ENCODE data around the gene ATRIP. TPM values are rescaled to one million over a fixed set of nuclear protein-coding genes. Genes with fewer than 3 reads are reported as not detected.
"Not testable (repeated sequence)": the region's sequence is repeated elsewhere in the genome, so short reads cannot be mapped to it uniquely, and the experiment has no call there.

The ATRIP gene
- total RNA-seq, 1 experiment from 2014 or later = 11.9 TPM

DNA sequence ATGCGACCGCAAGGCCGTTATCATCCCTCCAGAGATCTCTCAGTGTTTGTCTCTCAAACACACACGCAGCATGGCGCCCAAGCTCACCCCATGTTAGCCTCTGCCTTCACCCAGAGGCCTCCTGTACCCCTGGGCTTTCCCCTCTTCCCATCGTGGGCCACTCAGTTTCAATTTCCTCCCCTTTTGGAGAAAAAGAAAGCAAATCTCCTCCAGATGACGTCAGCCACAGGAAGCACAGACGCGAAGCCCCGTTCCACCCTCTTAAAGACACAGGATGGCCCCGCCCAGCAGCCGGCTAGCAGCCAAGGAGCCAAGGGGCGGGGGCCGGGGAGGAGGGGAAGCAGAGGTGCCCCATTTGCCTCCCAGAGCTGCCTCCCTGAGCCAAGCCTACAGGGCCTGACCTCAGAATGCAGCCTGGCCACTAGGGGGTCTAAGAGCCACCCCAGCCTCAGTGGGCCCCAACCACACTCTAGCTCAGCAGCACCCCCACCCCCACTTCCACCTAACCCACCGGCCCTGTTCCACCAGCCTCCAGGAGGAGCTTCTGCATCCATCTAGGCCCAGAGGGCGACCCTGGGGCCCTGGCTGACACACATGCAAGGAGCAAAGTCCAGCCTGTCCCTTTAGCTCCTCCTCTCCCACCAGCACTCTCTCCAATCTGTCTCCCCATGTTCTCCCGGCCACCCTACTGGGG, 26.5 kb downstream of the ATRIP start:
- Histone ChIP-seq H3K4me3 (ENCODE audit: low read depth in 2 of 2, low read length in 2 of 2) (peak overlapping the region; percentile 53 to 79), H3K36me3 (ENCODE audit: control insufficient read depth, insufficient read depth, low read length) (no peaks in the 10 kb centered on the region), H3K4me1 (ENCODE audit: control insufficient read depth, insufficient read depth, low read length) (peaks cover 7% of the 10 kb centered on the region), H3K27me3 (ENCODE audit: control insufficient read depth, insufficient read depth, low read length) (no peaks in the 10 kb centered on the region), H3K9me3 (ENCODE audit: control insufficient read depth, insufficient read depth, low read depth, low read length) (no peaks in the 10 kb centered on the region), H3K27ac (ENCODE audit: low read length) (peak overlapping the region; percentile 83)
- no TSS peak for BruUV-seq (replicated peaks)
- intact Hi-C loops (cut with micrococcal nuclease; ENCODE audit: unreplicated experiment) (no loop called here), in situ Hi-C loops (cut with HindIII; ENCODE audit: low pct_unique_long_range_greater_than_20kb, low sequenced_read_pairs) (no loop called here)
- POLR2A ChIA-PET = interaction anchor here (0.6 kb wide), 2 partner anchors 17 to 787 kb away, joined by 3 to 6 read pairs; no protein-coding TSS in a partner anchor
- no peak for DNase-seq (ENCODE audit: low read depth, low spot score)
- CTCF ChIA-PET = interaction anchor here (0.6 to 1.1 kb wide), 4 partner anchors 35 to 89 kb away, joined by 3 to 7 read pairs (median 4); no protein-coding TSS in a partner anchor
- TF ChIP-seq POLR2AphosphoS5 (IDR thresholded peaks at IDR 0.05; ENCODE audit: low read depth, low read length) = 0 out of 2 replicates have a peak, but pooled peaks have one; percentile 25
- TF ChIP-seq SIN3A (IDR thresholded peaks at IDR 0.05; ENCODE audit: borderline replicate concordance, insufficient read depth, low read depth, low read length) = no peak; the same call in 1 of the 2 replicates
- ATAC-seq = peak; percentile 92

DNA sequence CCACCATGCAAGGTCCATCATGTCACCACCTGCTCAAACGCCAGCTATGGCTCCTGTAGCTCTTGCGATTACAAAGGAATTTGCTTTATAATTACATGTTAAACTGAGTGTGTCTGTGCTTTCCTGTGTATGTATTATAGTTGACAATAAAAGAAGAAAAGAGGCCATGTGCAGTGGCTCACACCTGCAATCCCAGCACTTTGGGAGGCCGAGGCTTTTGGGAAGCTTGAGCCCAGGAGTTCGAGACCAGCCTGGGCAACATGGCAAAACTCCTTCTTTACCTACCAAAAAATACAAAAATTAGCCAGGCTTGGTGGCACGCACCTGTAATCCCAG, 27.0 kb downstream of the ATRIP start:
- TF ChIP-seq, protein P1, sequence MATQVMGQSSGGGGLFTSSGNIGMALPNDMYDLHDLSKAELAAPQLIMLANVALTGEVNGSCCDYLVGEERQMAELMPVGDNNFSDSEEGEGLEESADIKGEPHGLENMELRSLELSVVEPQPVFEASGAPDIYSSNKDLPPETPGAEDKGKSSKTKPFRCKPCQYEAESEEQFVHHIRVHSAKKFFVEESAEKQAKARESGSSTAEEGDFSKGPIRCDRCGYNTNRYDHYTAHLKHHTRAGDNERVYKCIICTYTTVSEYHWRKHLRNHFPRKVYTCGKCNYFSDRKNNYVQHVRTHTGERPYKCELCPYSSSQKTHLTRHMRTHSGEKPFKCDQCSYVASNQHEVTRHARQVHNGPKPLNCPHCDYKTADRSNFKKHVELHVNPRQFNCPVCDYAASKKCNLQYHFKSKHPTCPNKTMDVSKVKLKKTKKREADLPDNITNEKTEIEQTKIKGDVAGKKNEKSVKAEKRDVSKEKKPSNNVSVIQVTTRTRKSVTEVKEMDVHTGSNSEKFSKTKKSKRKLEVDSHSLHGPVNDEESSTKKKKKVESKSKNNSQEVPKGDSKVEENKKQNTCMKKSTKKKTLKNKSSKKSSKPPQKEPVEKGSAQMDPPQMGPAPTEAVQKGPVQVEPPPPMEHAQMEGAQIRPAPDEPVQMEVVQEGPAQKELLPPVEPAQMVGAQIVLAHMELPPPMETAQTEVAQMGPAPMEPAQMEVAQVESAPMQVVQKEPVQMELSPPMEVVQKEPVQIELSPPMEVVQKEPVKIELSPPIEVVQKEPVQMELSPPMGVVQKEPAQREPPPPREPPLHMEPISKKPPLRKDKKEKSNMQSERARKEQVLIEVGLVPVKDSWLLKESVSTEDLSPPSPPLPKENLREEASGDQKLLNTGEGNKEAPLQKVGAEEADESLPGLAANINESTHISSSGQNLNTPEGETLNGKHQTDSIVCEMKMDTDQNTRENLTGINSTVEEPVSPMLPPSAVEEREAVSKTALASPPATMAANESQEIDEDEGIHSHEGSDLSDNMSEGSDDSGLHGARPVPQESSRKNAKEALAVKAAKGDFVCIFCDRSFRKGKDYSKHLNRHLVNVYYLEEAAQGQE (IDR thresholded peaks at IDR 0.05; ENCODE audit: insufficient read depth in 1 of 2, low read depth in 2 of 2, low read length in 1 of 2) = no peak
- no peak for TF ChIP-seq TCF7L2 (IDR thresholded peaks at IDR 0.05; ENCODE audit: low read depth, low read length)
- TF ChIP-seq SIN3A (IDR thresholded peaks at IDR 0.05; ENCODE audit: borderline replicate concordance, insufficient read depth, low read depth, low read length) = no peak
- TF ChIP-seq POLR2AphosphoS5 (IDR thresholded peaks at IDR 0.05; ENCODE audit: low read depth, low read length) = no peak
- TF ChIP-seq, protein P2, sequence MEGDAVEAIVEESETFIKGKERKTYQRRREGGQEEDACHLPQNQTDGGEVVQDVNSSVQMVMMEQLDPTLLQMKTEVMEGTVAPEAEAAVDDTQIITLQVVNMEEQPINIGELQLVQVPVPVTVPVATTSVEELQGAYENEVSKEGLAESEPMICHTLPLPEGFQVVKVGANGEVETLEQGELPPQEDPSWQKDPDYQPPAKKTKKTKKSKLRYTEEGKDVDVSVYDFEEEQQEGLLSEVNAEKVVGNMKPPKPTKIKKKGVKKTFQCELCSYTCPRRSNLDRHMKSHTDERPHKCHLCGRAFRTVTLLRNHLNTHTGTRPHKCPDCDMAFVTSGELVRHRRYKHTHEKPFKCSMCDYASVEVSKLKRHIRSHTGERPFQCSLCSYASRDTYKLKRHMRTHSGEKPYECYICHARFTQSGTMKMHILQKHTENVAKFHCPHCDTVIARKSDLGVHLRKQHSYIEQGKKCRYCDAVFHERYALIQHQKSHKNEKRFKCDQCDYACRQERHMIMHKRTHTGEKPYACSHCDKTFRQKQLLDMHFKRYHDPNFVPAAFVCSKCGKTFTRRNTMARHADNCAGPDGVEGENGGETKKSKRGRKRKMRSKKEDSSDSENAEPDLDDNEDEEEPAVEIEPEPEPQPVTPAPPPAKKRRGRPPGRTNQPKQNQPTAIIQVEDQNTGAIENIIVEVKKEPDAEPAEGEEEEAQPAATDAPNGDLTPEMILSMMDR (IDR thresholded peaks at IDR 0.05) = no peak
- H3K36me3 ChIP-seq (ENCODE audit: control insufficient read depth, insufficient read depth, low read length) = no peaks in the 10 kb centered on the region
- ChIA-PET CTCF (interaction anchor here (0.6 to 1.1 kb wide), 2 partner anchors 59 to 89 kb away, joined by 3 to 7 read pairs; no protein-coding TSS in a partner anchor), POLR2A (interaction anchor here (0.6 kb wide), 2 partner anchors 17 to 27 kb away, joined by 5 to 6 read pairs; partner anchors contain the start of gene ATRIP)
- ATAC-seq (no peak), DNase-seq (ENCODE audit: low read depth, low spot score) (no peak)
- peaks cover 7% of the 10 kb centered on the region for H3K4me1 ChIP-seq (ENCODE audit: control insufficient read depth, insufficient read depth, low read length)
- H3K27me3 ChIP-seq (ENCODE audit: control insufficient read depth, insufficient read depth, low read length) = no peaks in the 10 kb centered on the region
- intact Hi-C loops (cut with micrococcal nuclease; ENCODE audit: unreplicated experiment) = no loop called here
- H3K4me3 ChIP-seq (ENCODE audit: low read depth in 2 of 2, low read length in 2 of 2) = peak overlapping the region in 1 of 2 experiments; percentile 79; a peak in 2 of 4 replicates
- H3K9me3 ChIP-seq (ENCODE audit: control insufficient read depth, insufficient read depth, low read depth, low read length) = no peaks in the 10 kb centered on the region
- in situ Hi-C loops (cut with HindIII; ENCODE audit: low pct_unique_long_range_greater_than_20kb, low sequenced_read_pairs) = no loop called here
- peak overlapping the region; percentile 83 for H3K27ac ChIP-seq (ENCODE audit: low read length)
- no TSS peak for BruUV-seq (replicated peaks)

DNA sequence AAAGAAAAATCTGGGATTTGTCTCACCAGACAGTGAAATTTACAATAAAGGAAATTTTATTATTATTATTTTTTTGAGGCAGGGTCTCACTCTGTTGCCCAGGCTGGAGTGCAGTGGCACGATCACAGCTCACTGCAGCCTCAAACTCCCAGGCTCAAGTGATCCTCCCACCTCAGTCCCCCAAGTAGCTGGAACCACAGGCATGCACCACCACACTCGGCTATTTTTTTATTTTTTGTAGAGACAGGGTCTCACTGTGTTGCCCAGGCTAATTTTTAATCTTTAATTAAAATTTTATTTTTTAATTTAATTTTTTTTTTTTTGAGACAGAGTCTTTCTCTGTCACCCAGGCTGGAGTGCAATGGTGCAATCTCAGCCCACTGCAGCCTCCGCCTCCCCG, 27.5 kb downstream of the ATRIP start:
- H3K27me3 ChIP-seq (ENCODE audit: control insufficient read depth, insufficient read depth, low read length); H3K9me3 ChIP-seq (ENCODE audit: control insufficient read depth, insufficient read depth, low read depth, low read length); DNase-seq (ENCODE audit: low read depth, low spot score); ATAC-seq; intact Hi-C loops (cut with micrococcal nuclease; ENCODE audit: unreplicated experiment); in situ Hi-C loops (cut with HindIII; ENCODE audit: low pct_unique_long_range_greater_than_20kb, low sequenced_read_pairs); H3K36me3 ChIP-seq (ENCODE audit: control insufficient read depth, insufficient read depth, low read length); H3K4me3 ChIP-seq (ENCODE audit: low read depth in 2 of 2, low read length in 2 of 2); BruUV-seq (replicated peaks); H3K4me1 ChIP-seq (ENCODE audit: control insufficient read depth, insufficient read depth, low read length): not testable (repeated sequence)
- H3K27ac ChIP-seq (ENCODE audit: low read length) = peak overlapping the region; percentile 83; the same call in 1 of the 2 replicates
- CTCF ChIA-PET = interaction anchor here (0.6 to 1.1 kb wide), 2 partner anchors 60 to 88 kb away, joined by 3 to 7 read pairs; no protein-coding TSS in a partner anchor
- POLR2A ChIA-PET = interaction anchor here (0.6 to 0.7 kb wide), 2 partner anchors 14 to 28 kb away, joined by 4 to 5 read pairs; partner anchors contain the start of gene ATRIP

Data from Panc1 (cell line).